ES-I3 (cell line): ENCODE results near the gene CELF2.

ENCODE experiments used
- H3K36me3 ChIP-seq: 2 replicates; pipeline ENCODE4 v1.6.1; 2013; ENCODE audit warnings: mild to moderate bottlenecking, low read length, control low read depth, moderate library complexity; ENCODE audit not compliant: insufficient read depth
- H3K4me1 ChIP-seq: 2 replicates; pipeline ENCODE4 v1.6.1; 2013; ENCODE audit warnings: mild to moderate bottlenecking, control low read depth, low read length; ENCODE audit not compliant: insufficient read depth
- H3K9ac ChIP-seq: 2 replicates; pipeline ENCODE4 v1.6.1; 2013; ENCODE audit warnings: low read depth, mild to moderate bottlenecking, low read length, moderate library complexity
- H3K9me3 ChIP-seq: 2 replicates; pipeline ENCODE4 v1.6.1; 2013; ENCODE audit warnings: mild to moderate bottlenecking, low read length, moderate library complexity; ENCODE audit not compliant: control insufficient read depth, insufficient read depth

CELF2 gene

GRCh38 chr10:11284291-11285085, 266.8 kb downstream of the CELF2 start:
- H3K4me1 ChIP-seq = no peaks in the 10 kb centered on the region
- no peaks in the 10 kb centered on the region for H3K9me3 ChIP-seq
- no peaks in the 10 kb centered on the region; the same call in 1 of the 2 replicates for H3K36me3 ChIP-seq
- H3K9ac ChIP-seq = no peak overlapping the region

- H3K36me3 ChIP-seq = no peaks in the 10 kb centered on the region; the same call in 1 of the 2 replicates
- H3K4me1 ChIP-seq = no peaks in the 10 kb centered on the region
- no peak overlapping the region for H3K9ac ChIP-seq
- no peaks in the 10 kb centered on the region for H3K9me3 ChIP-seq
These were observed 267.5 kb downstream of the CELF2 start for GRCh38 chr10:11285171-11285570.

GRCh38 chr10:11286261-11286852, 268.7 kb downstream of the CELF2 start:
- H3K36me3 ChIP-seq = no peaks in the 10 kb centered on the region; the same call in 1 of the 2 replicates
- H3K9me3 ChIP-seq = no peaks in the 10 kb centered on the region
- H3K4me1 ChIP-seq = no peaks in the 10 kb centered on the region
- no peak overlapping the region for H3K9ac ChIP-seq

GRCh38 chr10:11288302-11288701, 270.6 kb downstream of the CELF2 start:
- no peaks in the 10 kb centered on the region for H3K4me1 ChIP-seq
- no peak overlapping the region for H3K9ac ChIP-seq
- no peaks in the 10 kb centered on the region for H3K9me3 ChIP-seq
- H3K36me3 ChIP-seq = no peaks in the 10 kb centered on the region

- H3K9me3 ChIP-seq = no peaks in the 10 kb centered on the region
- no peak overlapping the region for H3K9ac ChIP-seq
- H3K36me3 ChIP-seq = no peaks in the 10 kb centered on the region
These were observed 272.7 kb downstream of the CELF2 start for GRCh38 chr10:11290156-11290890.

GRCh38 chr10:11292576-11293302, 275.1 kb downstream of the CELF2 start:
- no peaks in the 10 kb centered on the region for H3K36me3 ChIP-seq
- H3K9ac ChIP-seq = no peak overlapping the region
- no peaks in the 10 kb centered on the region for H3K9me3 ChIP-seq

More at GRCh38 chr10:11290156-11290890, 272.7 kb downstream of the CELF2 start:
- no peaks in the 10 kb centered on the region for H3K4me1 ChIP-seq

GRCh38 chr10:11293332-11293731, 275.7 kb downstream of the CELF2 start:
- no peaks in the 10 kb centered on the region for H3K4me1 ChIP-seq
- H3K9me3 ChIP-seq = no peaks in the 10 kb centered on the region
- H3K9ac ChIP-seq = no peak overlapping the region
- no peaks in the 10 kb centered on the region for H3K36me3 ChIP-seq

More at GRCh38 chr10:11292576-11293302, 275.1 kb downstream of the CELF2 start:
- no peaks in the 10 kb centered on the region for H3K4me1 ChIP-seq

GRCh38 chr10:11294831-11295450, 277.3 kb downstream of the CELF2 start:
- Histone ChIP-seq H3K4me1 (no peaks in the 10 kb centered on the region), H3K9me3 (no peaks in the 10 kb centered on the region), H3K36me3 (no peaks in the 10 kb centered on the region; the same call in 1 of the 2 replicates), H3K9ac (no peak overlapping the region)

GRCh38 chr10:11295492-11295891, 277.8 kb downstream of the CELF2 start:
- Histone ChIP-seq H3K4me1 (no peaks in the 10 kb centered on the region), H3K9ac (no peak overlapping the region), H3K36me3 (no peaks in the 10 kb centered on the region; the same call in 1 of the 2 replicates), H3K9me3 (no peaks in the 10 kb centered on the region)

GRCh38 chr10:11297136-11297535, 279.5 kb downstream of the CELF2 start:
- Histone ChIP-seq H3K4me1 (no peaks in the 10 kb centered on the region), H3K36me3 (no peaks in the 10 kb centered on the region; the same call in 1 of the 2 replicates), H3K9ac (no peak overlapping the region)

GRCh38 chr10:11298116-11298515, 280.4 kb downstream of the CELF2 start:
- H3K36me3 ChIP-seq = no peaks in the 10 kb centered on the region; the same call in 1 of the 2 replicates
- H3K9ac ChIP-seq = no peak overlapping the region
- H3K4me1 ChIP-seq = no peaks in the 10 kb centered on the region
- no peaks in the 10 kb centered on the region for H3K9me3 ChIP-seq

More at GRCh38 chr10:11297136-11297535, 279.5 kb downstream of the CELF2 start:
- H3K9me3 ChIP-seq = no peaks in the 10 kb centered on the region

GRCh38 chr10:11299125-11299524, 281.5 kb downstream of the CELF2 start:
- Histone ChIP-seq H3K4me1 (no peaks in the 10 kb centered on the region), H3K36me3 (no peaks in the 10 kb centered on the region; the same call in 1 of the 2 replicates)

GRCh38 chr10:11300026-11300425, 282.4 kb downstream of the CELF2 start:
- H3K9ac ChIP-seq = no peak overlapping the region
- H3K36me3 ChIP-seq = no peaks in the 10 kb centered on the region; the same call in 1 of the 2 replicates
- H3K9me3 ChIP-seq = no peaks in the 10 kb centered on the region
- H3K4me1 ChIP-seq = no peaks in the 10 kb centered on the region

More at GRCh38 chr10:11299125-11299524, 281.5 kb downstream of the CELF2 start:
- H3K9me3 ChIP-seq = no peaks in the 10 kb centered on the region
- no peak overlapping the region for H3K9ac ChIP-seq
